Liver (tissue), 9 donors: ENCODE results near the gene MAGEF1. TPM values are rescaled to one million over a fixed set of nuclear protein-coding genes. Genes with fewer than 3 reads are reported as not detected.

Experiments used
- DNase-seq: peaks from one replicate; pipeline ENCODE4 v3.0.0-alpha.2; 2017; ENCODE audit warnings: low spot score
- H3K27ac ChIP-seq, 2 donors: one replicate each; pipeline ENCODE4 v1.7.0; 2013; ENCODE audit warnings: inconsistent platforms in 2 of 2, low read length in 2 of 2, control low read depth in 1 of 2, low read depth in 1 of 2, mild to moderate bottlenecking in 1 of 2
- H3K27me3 ChIP-seq, 4 donors: one replicate each; pipeline versions ENCODE4 v1.6.1 to v1.7.0; 2013; ENCODE audit warnings: low read length in 3 of 4, inconsistent platforms in 1 of 4, mild to moderate bottlenecking in 1 of 4, moderate library complexity in 1 of 4; ENCODE audit not compliant: control insufficient read depth in 4 of 4, insufficient read depth in 4 of 4
- H3K36me3 ChIP-seq, 4 donors: one replicate each; pipeline versions ENCODE4 v1.6.1 to v1.7.0; 2013; ENCODE audit warnings: low read length in 3 of 4, mild to moderate bottlenecking in 3 of 4, low read depth in 1 of 4, moderate library complexity in 1 of 4; ENCODE audit not compliant: control insufficient read depth in 4 of 4, insufficient read depth in 3 of 4
- H3K4me1 ChIP-seq, 4 donors: one replicate each; pipeline versions ENCODE4 v1.6.1 to v1.7.0; 2013; ENCODE audit warnings: low read length in 3 of 4, mild to moderate bottlenecking in 3 of 4, moderate library complexity in 1 of 4; ENCODE audit not compliant: control insufficient read depth in 4 of 4, insufficient read depth in 4 of 4
- H3K4me3 ChIP-seq, 3 donors: one replicate each; pipeline versions ENCODE4 v1.6.1 to v1.7.0; 2013; ENCODE audit warnings: low read length in 3 of 3, control low read depth in 1 of 3, low read depth in 1 of 3, mild to moderate bottlenecking in 1 of 3
- H3K9ac ChIP-seq, 2 donors: one replicate each; pipeline ENCODE4 v1.7.0; 2013; ENCODE audit warnings: low read length in 2 of 2, mild to moderate bottlenecking in 2 of 2, moderate library complexity in 2 of 2, control low read depth in 1 of 2, low read depth in 1 of 2
- H3K9me3 ChIP-seq, 4 donors: one replicate each; pipeline versions ENCODE4 v1.6.1 to v1.7.0; 2013; ENCODE audit warnings: low read length in 3 of 4; ENCODE audit not compliant: control insufficient read depth in 4 of 4
- ATF3 ChIP-seq: IDR thresholded peaks from 2 replicates; pipeline ENCODE4 v1.6.1; 2016; ENCODE audit warnings: antibody characterized with exemption
- EGR1 ChIP-seq, 2 donors: IDR thresholded peaks; 2 replicates each; pipeline ENCODE4 v1.6.1; 2016 to 2018; ENCODE audit warnings: antibody characterized with exemption in 2 of 2, low read depth in 2 of 2
- FOXA1 ChIP-seq: IDR thresholded peaks from 2 replicates; pipeline ENCODE4 v1.6.1; 2016; ENCODE audit warnings: antibody characterized with exemption
- GABPA ChIP-seq, 2 donors: IDR thresholded peaks in 1 of 2; conservative IDR thresholded peaks in 1 of 2; 2 replicates each; pipeline ENCODE4 v1.6.1; 2016; ENCODE audit warnings: antibody characterized with exemption in 2 of 2, mild to moderate bottlenecking in 1 of 2, moderate library complexity in 1 of 2
- HNF4G ChIP-seq: IDR thresholded peaks from 2 replicates; pipeline ENCODE4 v1.6.1; 2016; ENCODE audit warnings: antibody characterized with exemption
- NR2F2 ChIP-seq: IDR thresholded peaks from 2 replicates; pipeline ENCODE4 v1.6.1; 2016; ENCODE audit warnings: antibody characterized with exemption
- RAD21 ChIP-seq, 2 donors: IDR thresholded peaks; 2 replicates each; pipeline ENCODE4 v1.6.1; 2016; ENCODE audit warnings: antibody characterized with exemption in 2 of 2, mild to moderate bottlenecking in 2 of 2
- REST ChIP-seq: IDR thresholded peaks from 2 replicates; pipeline ENCODE4 v1.6.1; 2016; ENCODE audit warnings: antibody characterized with exemption, mild to moderate bottlenecking
- SP1 ChIP-seq: IDR thresholded peaks from 2 replicates; pipeline ENCODE4 v1.6.1; 2018; ENCODE audit warnings: antibody characterized with exemption, mild to moderate bottlenecking
- YY1 ChIP-seq: IDR thresholded peaks from 2 replicates; pipeline ENCODE4 v1.6.1; 2016; ENCODE audit warnings: antibody characterized with exemption, mild to moderate bottlenecking
- ZBTB33 ChIP-seq: IDR thresholded peaks from 2 replicates; pipeline ENCODE4 v1.6.1; 2016; ENCODE audit warnings: antibody characterized with exemption
- WGBS: extraction: QIAGEN DNeasy Blood & Tissue Kit; methylation state at CpG from one replicate; pipeline ENCODE4 v1.1.7; 2013; 5-methylcytosine and 5-hydroxymethylcytosine counted together
- polyA plus RNA-seq, 2 donors: library from polyadenylated mRNA; stranded (reverse) in 1 of 2; unstranded in 1 of 2; fragments of 200-250 nt in 1 of 2; fragments of >200 nt in 1 of 2; fragmentation: Nextera tagmentation in 1 of 2; extraction: Ambion mirVana in 1 of 2; gene quantifications; one replicate each; pipeline versions ENCODE4 v1.2.1 to v1.2.3, GENCODE V29; 2013 to 2015
- total RNA-seq, 2 donors: library from RNA; depleted of rRNA; stranded (reverse); fragments of >200 nt; gene quantifications; one replicate each; pipeline ENCODE4 v1.2.3, GENCODE V29; 2014
- TF ChIP-seq, protein P1 (sequence below): fragments of 150-350 bp; IDR thresholded peaks from 2 replicates; pipeline ENCODE4 v1.5.1; 2017; ENCODE audit warnings: improper control_type of control experiment, low read depth, low read length; ENCODE audit not compliant: missing input control
- TF ChIP-seq, protein P2 (sequence below): IDR thresholded peaks from 2 replicates; pipeline ENCODE4 v1.6.1; 2016; ENCODE audit warnings: antibody characterized with exemption
- donor health status: healthy.
- donor health status: healthy.
- donor health status: healthy.
- donor health status: healthy.
- donor health status: healthy.

Gene MAGEF1
- total and polyA plus RNA-seq, 4 donors: 12.9 to 15.5 (median 14.3) TPM

- no peak for TF ChIP-seq ZBTB33
- no peak for TF ChIP-seq SP1
Observed at GRCh38 chr3:184672977-184673870, 38.6 kb downstream of the MAGEF1 start (continued).

DNA sequence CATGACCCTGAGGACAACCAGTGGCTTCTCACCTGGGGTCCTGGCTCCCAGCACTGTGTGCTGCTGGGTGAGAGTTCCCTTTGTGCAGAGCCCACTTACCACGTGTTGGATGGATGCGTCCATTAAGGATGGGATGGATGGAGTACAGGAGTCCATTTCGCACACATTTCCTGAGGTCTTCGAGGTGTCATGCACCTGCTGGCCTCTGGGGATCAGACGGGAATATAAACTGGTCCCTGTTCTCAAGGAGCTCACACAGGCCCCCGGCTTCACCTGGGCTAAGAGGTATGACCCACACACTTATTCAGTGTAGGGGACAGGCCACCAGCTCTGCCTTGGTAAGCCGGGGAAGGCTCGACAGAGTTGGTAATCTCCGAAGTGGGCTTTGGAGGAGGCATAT, 39.5 kb downstream of the MAGEF1 start:
- Histone ChIP-seq H3K4me3 (no peak overlapping the region), H3K36me3 (no peaks in the 10 kb centered on the region), H3K4me1 (no peaks in the 10 kb centered on the region), H3K9ac (no peak overlapping the region), H3K9me3 (no peaks in the 10 kb centered on the region), H3K27ac (no peak overlapping the region), H3K27me3 (no peaks in the 10 kb centered on the region)
- WGBS: 87% methylated on average over 9 of the region's 9 CpGs
- no peak for TF ChIP-seq EGR1 (IDR thresholded peaks at IDR 0.05; ENCODE audit: low read depth in 2 of 2)
- TF ChIP-seq NR2F2: no peak
- TF ChIP-seq YY1: no peak
- no peak for TF ChIP-seq RAD21 (IDR thresholded peaks at IDR 0.05)
- no peak for TF ChIP-seq ZBTB33
- TF ChIP-seq FOXA1: no peak
- TF ChIP-seq HNF4G: no peak
- TF ChIP-seq GABPA (IDR thresholded peaks at IDR 0.05 in 1 of 2, conservative IDR thresholded peaks at IDR 0.05 in 1 of 2): no peak
- TF ChIP-seq, protein P1, sequence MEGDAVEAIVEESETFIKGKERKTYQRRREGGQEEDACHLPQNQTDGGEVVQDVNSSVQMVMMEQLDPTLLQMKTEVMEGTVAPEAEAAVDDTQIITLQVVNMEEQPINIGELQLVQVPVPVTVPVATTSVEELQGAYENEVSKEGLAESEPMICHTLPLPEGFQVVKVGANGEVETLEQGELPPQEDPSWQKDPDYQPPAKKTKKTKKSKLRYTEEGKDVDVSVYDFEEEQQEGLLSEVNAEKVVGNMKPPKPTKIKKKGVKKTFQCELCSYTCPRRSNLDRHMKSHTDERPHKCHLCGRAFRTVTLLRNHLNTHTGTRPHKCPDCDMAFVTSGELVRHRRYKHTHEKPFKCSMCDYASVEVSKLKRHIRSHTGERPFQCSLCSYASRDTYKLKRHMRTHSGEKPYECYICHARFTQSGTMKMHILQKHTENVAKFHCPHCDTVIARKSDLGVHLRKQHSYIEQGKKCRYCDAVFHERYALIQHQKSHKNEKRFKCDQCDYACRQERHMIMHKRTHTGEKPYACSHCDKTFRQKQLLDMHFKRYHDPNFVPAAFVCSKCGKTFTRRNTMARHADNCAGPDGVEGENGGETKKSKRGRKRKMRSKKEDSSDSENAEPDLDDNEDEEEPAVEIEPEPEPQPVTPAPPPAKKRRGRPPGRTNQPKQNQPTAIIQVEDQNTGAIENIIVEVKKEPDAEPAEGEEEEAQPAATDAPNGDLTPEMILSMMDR: no peak
- TF ChIP-seq ATF3: no peak
- no peak for TF ChIP-seq REST
- TF ChIP-seq, protein P2, sequence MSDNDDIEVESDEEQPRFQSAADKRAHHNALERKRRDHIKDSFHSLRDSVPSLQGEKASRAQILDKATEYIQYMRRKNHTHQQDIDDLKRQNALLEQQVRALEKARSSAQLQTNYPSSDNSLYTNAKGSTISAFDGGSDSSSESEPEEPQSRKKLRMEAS: no peak
- no peak for DNase-seq
